GM21825 (cell line): ENCODE data around the gene CACNA2D1.

ENCODE experiments used
- ATAC-seq: cut with Tn5 transposase; IDR thresholded peaks from one replicate; pipeline ENCODE4 v1.9.1; 2021; ENCODE audit warnings: mild to moderate bottlenecking, moderate library complexity; ENCODE audit not compliant: unreplicated experiment

The CACNA2D1 gene

GRCh38 chr7:81903115-81903514 lies 540.5 kb downstream of the CACNA2D1 start:
- ATAC-seq: no peak

- no peak for ATAC-seq
Observed at GRCh38 chr7:81902536-81902935, 541.0 kb downstream of the CACNA2D1 start.
